MM.1S (cell line): ENCODE results near the gene FUT8.

Source experiments
- DNase-seq: peaks from one replicate; pipeline ENCODE4 v3.0.0-alpha.2; 2015
- H2AFZ ChIP-seq: fragments of 300-600 bp; sonication (generic); 2 replicates; pipeline ENCODE4 v1.6.0; 2016; ENCODE audit warnings: antibody characterized with exemption, low read length
- H3F3A ChIP-seq: fragments of 300-600 bp; sonication (generic); 2 replicates; pipeline ENCODE4 v1.6.1; 2016; ENCODE audit warnings: mild to moderate bottlenecking, antibody characterized with exemption, low read length, moderate library complexity, mixed read lengths; ENCODE audit not compliant: insufficient read depth
- H3K27ac ChIP-seq: fragments of 300-600 bp; sonication (generic); 2 replicates; pipeline ENCODE4 v1.5.1; 2016; ENCODE audit warnings: mild to moderate bottlenecking, low read length
- H3K27me3 ChIP-seq: fragments of 300-600 bp; sonication (generic); replicated peaks from 2 replicates; pipeline ENCODE4 v1.6.0; 2016; ENCODE audit warnings: low read length; ENCODE audit not compliant: insufficient read depth
- H3K36me3 ChIP-seq: fragments of 300-600 bp; sonication (generic); replicated peaks from 2 replicates; pipeline ENCODE4 v1.6.1; 2016; ENCODE audit warnings: mild to moderate bottlenecking, low read length, mixed read lengths; ENCODE audit not compliant: insufficient read depth
- H3K4me1 ChIP-seq: fragments of 300-600 bp; sonication (generic); 2 replicates; pipeline ENCODE4 v1.6.1; 2016; ENCODE audit warnings: low read length, mixed read lengths
- H3K4me2 ChIP-seq: fragments of 300-600 bp; sonication (generic); 2 replicates; pipeline ENCODE4 v1.6.0; 2016; ENCODE audit warnings: low read depth, low read length
- H3K4me3 ChIP-seq: fragments of 300-600 bp; sonication (generic); 2 replicates; pipeline ENCODE4 v1.5.1; 2016; ENCODE audit warnings: low read length, mixed read lengths
- H3K79me2 ChIP-seq: fragments of 300-600 bp; sonication (generic); 2 replicates; pipeline ENCODE4 v1.6.1; 2016; ENCODE audit warnings: mixed run types, low read length, mixed read lengths
- H3K9ac ChIP-seq: fragments of 300-600 bp; sonication (generic); 2 replicates; pipeline ENCODE4 v1.6.1; 2016; ENCODE audit warnings: low read length, mixed read lengths
- H3K9me2 ChIP-seq: fragments of 300-600 bp; sonication (generic); replicated peaks from 2 replicates; pipeline ENCODE4 v1.6.1; 2016; ENCODE audit warnings: mild to moderate bottlenecking, low read length, mixed read lengths; ENCODE audit not compliant: insufficient read depth
- H3K9me3 ChIP-seq: fragments of 300-600 bp; sonication (generic); replicated peaks from 2 replicates; pipeline ENCODE4 v1.6.1; 2016; ENCODE audit warnings: mild to moderate bottlenecking, low read length, mixed read lengths; ENCODE audit not compliant: insufficient read depth
- H4K20me1 ChIP-seq: fragments of 300-600 bp; sonication (generic); 2 replicates; pipeline ENCODE4 v1.6.1; 2016; ENCODE audit warnings: mild to moderate bottlenecking, low read length, moderate library complexity, mixed read lengths; ENCODE audit not compliant: insufficient read depth
- EZH2 ChIP-seq: fragments of 300-600 bp; sonication (generic); optimal IDR thresholded peaks from 2 replicates; pipeline ENCODE3; 2017; ENCODE audit warnings: low read depth, mild to moderate bottlenecking, antibody characterized with exemption, low read length, mixed read lengths
- EZH2phosphoT487 ChIP-seq: fragments of 300-600 bp; sonication (generic); IDR thresholded peaks from 2 replicates; pipeline ENCODE4 v1.6.1; 2018; ENCODE audit warnings: antibody characterized with exemption, low read length
- TF ChIP-seq, protein P1 (sequence below): fragments of 300-600 bp; sonication (generic); IDR thresholded peaks from 2 replicates; pipeline ENCODE4 v1.5.1; 2016; ENCODE audit warnings: antibody characterized with exemption, low read length, mixed read lengths

The FUT8 gene

DNA sequence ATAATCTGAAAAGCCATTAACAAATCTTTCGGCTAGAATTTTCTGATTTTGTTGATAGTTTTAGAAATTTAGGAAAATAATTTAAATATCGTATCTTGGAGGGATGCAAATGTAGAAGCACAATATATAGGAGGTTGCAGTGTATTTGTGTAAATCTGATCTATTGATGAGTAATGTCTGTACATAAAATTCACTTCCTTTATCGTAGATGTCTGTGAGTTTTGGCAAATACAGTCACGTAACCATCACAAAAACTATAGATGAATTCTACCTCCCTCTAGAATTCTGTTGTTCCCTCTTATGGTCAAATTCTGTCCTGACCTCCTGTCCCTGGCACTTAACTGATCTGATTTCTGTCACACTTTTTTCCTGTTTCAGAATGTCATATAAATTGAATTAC, 151.8 kb downstream of the FUT8 start:
- Histone ChIP-seq H3K4me1 (no peaks in the 10 kb centered on the region), H3K9ac (no peak overlapping the region), H3K4me3 (no peak overlapping the region), H3K27me3 (no peaks in the 10 kb centered on the region), H3K9me3 (no peaks in the 10 kb centered on the region), H3F3A (no peaks in the 10 kb centered on the region), H3K36me3 (no peaks in the 10 kb centered on the region), H3K79me2 (no peaks in the 10 kb centered on the region), H3K27ac (no peak overlapping the region), H3K4me2 (no peak overlapping the region), H2AFZ (no peak overlapping the region), H3K9me2 (no peaks in the 10 kb centered on the region), H4K20me1 (no peaks in the 10 kb centered on the region)
- TF ChIP-seq EZH2 (no peak), EZH2phosphoT487 (no peak)
- TF ChIP-seq, protein P1, sequence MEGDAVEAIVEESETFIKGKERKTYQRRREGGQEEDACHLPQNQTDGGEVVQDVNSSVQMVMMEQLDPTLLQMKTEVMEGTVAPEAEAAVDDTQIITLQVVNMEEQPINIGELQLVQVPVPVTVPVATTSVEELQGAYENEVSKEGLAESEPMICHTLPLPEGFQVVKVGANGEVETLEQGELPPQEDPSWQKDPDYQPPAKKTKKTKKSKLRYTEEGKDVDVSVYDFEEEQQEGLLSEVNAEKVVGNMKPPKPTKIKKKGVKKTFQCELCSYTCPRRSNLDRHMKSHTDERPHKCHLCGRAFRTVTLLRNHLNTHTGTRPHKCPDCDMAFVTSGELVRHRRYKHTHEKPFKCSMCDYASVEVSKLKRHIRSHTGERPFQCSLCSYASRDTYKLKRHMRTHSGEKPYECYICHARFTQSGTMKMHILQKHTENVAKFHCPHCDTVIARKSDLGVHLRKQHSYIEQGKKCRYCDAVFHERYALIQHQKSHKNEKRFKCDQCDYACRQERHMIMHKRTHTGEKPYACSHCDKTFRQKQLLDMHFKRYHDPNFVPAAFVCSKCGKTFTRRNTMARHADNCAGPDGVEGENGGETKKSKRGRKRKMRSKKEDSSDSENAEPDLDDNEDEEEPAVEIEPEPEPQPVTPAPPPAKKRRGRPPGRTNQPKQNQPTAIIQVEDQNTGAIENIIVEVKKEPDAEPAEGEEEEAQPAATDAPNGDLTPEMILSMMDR = no peak
- no peak for DNase-seq

DNA sequence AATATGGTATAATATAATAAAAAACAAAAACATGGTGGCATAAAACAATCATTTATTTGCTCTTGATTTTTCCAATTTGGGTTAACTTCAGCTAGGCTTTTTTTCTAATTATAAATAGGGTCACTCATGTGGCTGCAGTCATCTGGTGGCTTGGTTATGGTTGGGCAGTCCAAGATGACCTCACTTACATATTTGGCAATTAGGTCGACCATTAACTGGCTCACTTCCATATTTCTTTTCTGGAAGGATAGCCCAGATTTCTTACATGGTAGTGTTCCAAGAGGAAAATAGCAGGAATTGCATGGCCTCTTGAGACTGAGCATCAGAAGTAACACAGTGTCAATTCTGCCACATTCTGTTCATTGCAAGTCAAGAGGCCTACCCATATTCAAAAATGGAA, 153.4 kb downstream of the FUT8 start:
- Histone ChIP-seq H3K4me2 (no peak overlapping the region), H3K79me2 (no peaks in the 10 kb centered on the region), H3K9me3 (no peaks in the 10 kb centered on the region), H3K27me3 (no peaks in the 10 kb centered on the region), H2AFZ (no peak overlapping the region), H3K27ac (no peak overlapping the region), H4K20me1 (no peaks in the 10 kb centered on the region), H3K36me3 (no peaks in the 10 kb centered on the region), H3K4me1 (no peaks in the 10 kb centered on the region), H3K9me2 (no peaks in the 10 kb centered on the region), H3K9ac (no peak overlapping the region), H3F3A (no peaks in the 10 kb centered on the region), H3K4me3 (no peak overlapping the region)
- DNase-seq = no peak
- TF ChIP-seq, protein P1 = no peak
- TF ChIP-seq EZH2 = no peak
- no peak for TF ChIP-seq EZH2phosphoT487

DNA sequence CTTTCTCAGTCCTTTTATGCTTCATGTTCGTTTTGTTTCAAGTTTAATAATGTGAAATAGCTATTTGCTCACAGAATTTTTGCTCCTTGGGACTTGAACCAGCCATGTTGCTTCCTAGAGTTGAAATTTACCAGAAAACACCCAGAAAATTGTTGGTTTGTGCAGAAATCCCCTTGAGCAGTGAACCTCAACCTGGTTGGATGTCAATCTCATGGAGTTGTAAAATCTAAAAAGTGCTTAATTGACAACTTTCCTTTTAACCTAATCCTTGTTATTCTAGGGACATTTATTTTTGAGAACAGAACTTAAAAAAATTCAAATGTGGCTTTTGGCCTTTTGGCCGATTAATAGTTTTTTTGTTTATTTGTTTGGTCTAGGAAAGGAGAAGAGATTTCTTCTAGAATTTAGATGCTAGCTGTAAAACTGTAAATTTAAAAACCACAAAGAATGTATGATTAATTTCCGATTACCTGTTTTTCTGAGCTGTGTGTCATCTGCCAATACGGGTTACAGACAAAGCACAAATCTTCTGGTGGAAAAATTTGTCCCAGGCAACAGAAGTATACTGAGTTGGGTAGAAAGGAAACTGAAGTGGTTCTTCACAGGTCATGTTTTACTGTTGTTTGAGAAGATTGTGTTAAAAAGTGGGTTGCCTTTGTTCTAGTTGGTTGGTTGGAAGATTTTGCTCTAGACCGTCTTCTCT, 154.4 kb downstream of the FUT8 start:
- Histone ChIP-seq H3K9ac (no peak overlapping the region), H3K4me2 (no peak overlapping the region), H3K9me3 (no peaks in the 10 kb centered on the region), H3K4me1 (no peaks in the 10 kb centered on the region), H3K9me2 (no peaks in the 10 kb centered on the region), H3F3A (no peaks in the 10 kb centered on the region), H3K79me2 (no peaks in the 10 kb centered on the region), H4K20me1 (no peaks in the 10 kb centered on the region), H3K27ac (no peak overlapping the region), H3K36me3 (no peaks in the 10 kb centered on the region), H3K4me3 (no peak overlapping the region), H2AFZ (no peak overlapping the region), H3K27me3 (no peaks in the 10 kb centered on the region)
- TF ChIP-seq EZH2 (no peak), EZH2phosphoT487 (no peak)
- TF ChIP-seq, protein P1 = no peak
- no peak for DNase-seq
